ENCODE data around the gene SUN5. TPM values are rescaled to one million over a fixed set of nuclear protein-coding genes. Genes with fewer than 3 reads are reported as not detected.

SUN5 gene
- total RNA-seq, 1 experiment from 2014 or later: not detected

GRCh38 chr20:33038243-33038642, 34.0 kb upstream of the SUN5 start (continued):
- TF ChIP-seq NR1H2 (CRISPR knock-in tag; IDR thresholded peaks at IDR 0.05): no peak
- TF ChIP-seq ELF4 (CRISPR knock-in tag; IDR thresholded peaks at IDR 0.05; ENCODE audit: low read depth): no peak
- no peak for TF ChIP-seq CREM (CRISPR knock-in tag; IDR thresholded peaks at IDR 0.05)
- no peak for TF ChIP-seq ZNF263 (CRISPR knock-in tag; IDR thresholded peaks at IDR 0.05; ENCODE audit: low read depth)

- ATAC-seq (no peak), DNase-seq (ENCODE audit: low spot score) (no peak)
- TF ChIP-seq RELA (CRISPR knock-in tag; IDR thresholded peaks at IDR 0.05; ENCODE audit: borderline replicate concordance) (no peak), ZNF281 (CRISPR knock-in tag; IDR thresholded peaks at IDR 0.05) (no peak), E2F4 (CRISPR knock-in tag; IDR thresholded peaks at IDR 0.05; ENCODE audit: borderline replicate concordance, low read depth) (no peak), ESRRA (CRISPR knock-in tag; IDR thresholded peaks at IDR 0.05; ENCODE audit: borderline replicate concordance) (no peak), ZNF138 (CRISPR knock-in tag; conservative IDR thresholded peaks at IDR 0.05) (no peak), SP1 (CRISPR knock-in tag; conservative IDR thresholded peaks at IDR 0.05) (no peak), CTCF (IDR thresholded peaks at IDR 0.05) (no peak), ZNF263 (CRISPR knock-in tag; IDR thresholded peaks at IDR 0.05; ENCODE audit: low read depth) (no peak), CREB1 (CRISPR knock-in tag; IDR thresholded peaks at IDR 0.05) (no peak)
- TF ChIP-seq, protein P1, sequence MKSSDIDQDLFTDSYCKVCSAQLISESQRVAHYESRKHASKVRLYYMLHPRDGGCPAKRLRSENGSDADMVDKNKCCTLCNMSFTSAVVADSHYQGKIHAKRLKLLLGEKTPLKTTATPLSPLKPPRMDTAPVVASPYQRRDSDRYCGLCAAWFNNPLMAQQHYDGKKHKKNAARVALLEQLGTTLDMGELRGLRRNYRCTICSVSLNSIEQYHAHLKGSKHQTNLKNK (CRISPR knock-in tag; IDR thresholded peaks at IDR 0.05): no peak
- Mint-ChIP-seq H3K4me1 (no peaks in the 10 kb centered on the region), H3K27me3 (ENCODE audit: low read depth) (peaks cover 15% of the 10 kb centered on the region), H3K36me3 (no peaks in the 10 kb centered on the region), H3K9me3 (peaks cover 6% of the 10 kb centered on the region; the same call in 1 of the 2 replicates), H3K27ac (no peak overlapping the region), H3K4me3 (no peak overlapping the region)
- ChIA-PET POLR2A (no interaction called here), CTCF (no interaction called here)
These were observed 33.2 kb upstream of the SUN5 start for GRCh38 chr20:33037456-33037855.

GRCh38 chr20:33034901-33035492, 30.8 kb upstream of the SUN5 start:
- Mint-ChIP-seq H3K4me1 (no peaks in the 10 kb centered on the region), H3K36me3 (no peaks in the 10 kb centered on the region), H3K27ac (no peak overlapping the region), H3K4me3 (no peak overlapping the region), H3K27me3 (ENCODE audit: low read depth) (peaks cover 15% of the 10 kb centered on the region), H3K9me3 (peaks cover 6% of the 10 kb centered on the region; the same call in 1 of the 2 replicates)
- ChIA-PET CTCF (interaction anchor here (1.0 kb wide), 1 partner anchor 39 kb away, joined by 3 read pairs; no protein-coding TSS in a partner anchor), POLR2A (no interaction called here)
- DNase-seq (ENCODE audit: low spot score) (no peak), ATAC-seq (no peak)
- TF ChIP-seq, protein P2, sequence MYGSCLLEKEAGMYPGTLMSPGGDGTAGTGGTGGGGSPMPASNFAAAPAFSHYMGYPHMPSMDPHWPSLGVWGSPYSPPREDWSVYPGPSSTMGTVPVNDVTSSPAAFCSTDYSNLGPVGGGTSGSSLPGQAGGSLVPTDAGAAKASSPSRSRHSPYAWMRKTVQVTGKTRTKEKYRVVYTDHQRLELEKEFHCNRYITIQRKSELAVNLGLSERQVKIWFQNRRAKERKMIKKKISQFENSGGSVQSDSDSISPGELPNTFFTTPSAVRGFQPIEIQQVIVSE (CRISPR knock-in tag; IDR thresholded peaks at IDR 0.05; ENCODE audit: borderline replicate concordance): no peak
- TF ChIP-seq ETV6 (CRISPR knock-in tag; IDR thresholded peaks at IDR 0.05) (no peak), ZSCAN18 (CRISPR knock-in tag; IDR thresholded peaks at IDR 0.05) (no peak), MLX (CRISPR knock-in tag; IDR thresholded peaks at IDR 0.05) (no peak), ZNF423 (CRISPR knock-in tag; IDR thresholded peaks at IDR 0.05) (no peak), SOX15 (CRISPR knock-in tag; IDR thresholded peaks at IDR 0.05) (no peak), ZNF416 (CRISPR knock-in tag; IDR thresholded peaks at IDR 0.05) (no peak), SMAD3 (CRISPR knock-in tag; IDR thresholded peaks at IDR 0.05; ENCODE audit: borderline replicate concordance) (no peak), ESRRA (CRISPR knock-in tag; IDR thresholded peaks at IDR 0.05; ENCODE audit: borderline replicate concordance) (no peak)
- TF ChIP-seq, protein P3, sequence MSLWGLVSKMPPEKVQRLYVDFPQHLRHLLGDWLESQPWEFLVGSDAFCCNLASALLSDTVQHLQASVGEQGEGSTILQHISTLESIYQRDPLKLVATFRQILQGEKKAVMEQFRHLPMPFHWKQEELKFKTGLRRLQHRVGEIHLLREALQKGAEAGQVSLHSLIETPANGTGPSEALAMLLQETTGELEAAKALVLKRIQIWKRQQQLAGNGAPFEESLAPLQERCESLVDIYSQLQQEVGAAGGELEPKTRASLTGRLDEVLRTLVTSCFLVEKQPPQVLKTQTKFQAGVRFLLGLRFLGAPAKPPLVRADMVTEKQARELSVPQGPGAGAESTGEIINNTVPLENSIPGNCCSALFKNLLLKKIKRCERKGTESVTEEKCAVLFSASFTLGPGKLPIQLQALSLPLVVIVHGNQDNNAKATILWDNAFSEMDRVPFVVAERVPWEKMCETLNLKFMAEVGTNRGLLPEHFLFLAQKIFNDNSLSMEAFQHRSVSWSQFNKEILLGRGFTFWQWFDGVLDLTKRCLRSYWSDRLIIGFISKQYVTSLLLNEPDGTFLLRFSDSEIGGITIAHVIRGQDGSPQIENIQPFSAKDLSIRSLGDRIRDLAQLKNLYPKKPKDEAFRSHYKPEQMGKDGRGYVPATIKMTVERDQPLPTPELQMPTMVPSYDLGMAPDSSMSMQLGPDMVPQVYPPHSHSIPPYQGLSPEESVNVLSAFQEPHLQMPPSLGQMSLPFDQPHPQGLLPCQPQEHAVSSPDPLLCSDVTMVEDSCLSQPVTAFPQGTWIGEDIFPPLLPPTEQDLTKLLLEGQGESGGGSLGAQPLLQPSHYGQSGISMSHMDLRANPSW (CRISPR knock-in tag; conservative IDR thresholded peaks at IDR 0.05; ENCODE audit: low read depth): no peak
